Measurements from ENCODE around the gene TMEM120A.
"Not testable (repeated sequence)": the region's sequence is repeated elsewhere in the genome, so short reads cannot be mapped to it uniquely, and the experiment has no call there.

TMEM120A gene

GRCh38 chr7:76016191-76016947 lies 22.0 kb upstream of the TMEM120A start:
- no peaks in the 10 kb centered on the region for H3K4me1 ChIP-seq (ENCODE audit: control insufficient read depth, insufficient read depth, low read length)
- no peak overlapping the region for H3K4me3 ChIP-seq (ENCODE audit: insufficient read depth, low read depth, low read length)
- no peaks in the 10 kb centered on the region for H3K9me3 ChIP-seq (ENCODE audit: control insufficient read depth, low read length)
- no peak overlapping the region for H3K27ac ChIP-seq (ENCODE audit: insufficient read depth, low read depth, low read length, poor library complexity, severe bottlenecking)
- no peaks in the 10 kb centered on the region for H3K27me3 ChIP-seq (ENCODE audit: control insufficient read depth, insufficient read depth, low read length, poor library complexity, severe bottlenecking)
- 91 to 93% methylated on average over 4 to 11 of the region's 13 CpGs for WGBS, 2 experiments
- peaks cover 4% of the 10 kb centered on the region for H3K36me3 ChIP-seq (ENCODE audit: control insufficient read depth, insufficient read depth, low read length)

- no peaks in the 10 kb centered on the region for H3K9me3 ChIP-seq (ENCODE audit: control insufficient read depth, low read length)
- no peak overlapping the region for H3K4me3 ChIP-seq (ENCODE audit: insufficient read depth, low read depth, low read length)
- WGBS, 2 experiments: 92 to 94% methylated on average over 8 of the region's 8 CpGs
- H3K27me3 ChIP-seq (ENCODE audit: control insufficient read depth, insufficient read depth, low read length, poor library complexity, severe bottlenecking): no peaks in the 10 kb centered on the region
- no peaks in the 10 kb centered on the region for H3K4me1 ChIP-seq (ENCODE audit: control insufficient read depth, insufficient read depth, low read length)
- H3K27ac ChIP-seq (ENCODE audit: insufficient read depth, low read depth, low read length, poor library complexity, severe bottlenecking): no peak overlapping the region
- no peaks in the 10 kb centered on the region for H3K36me3 ChIP-seq (ENCODE audit: control insufficient read depth, insufficient read depth, low read length)
These were observed 17.1 kb upstream of the TMEM120A start for GRCh38 chr7:76011442-76011861.

GRCh38 chr7:76009672-76010600 lies 15.5 kb upstream of the TMEM120A start:
- peaks cover 5% of the 10 kb centered on the region for H3K36me3 ChIP-seq (ENCODE audit: control insufficient read depth, insufficient read depth, low read length)
- no peaks in the 10 kb centered on the region for H3K27me3 ChIP-seq (ENCODE audit: control insufficient read depth, insufficient read depth, low read length, poor library complexity, severe bottlenecking)
- H3K27ac ChIP-seq (ENCODE audit: insufficient read depth, low read depth, low read length, poor library complexity, severe bottlenecking): no peak overlapping the region
- no peak overlapping the region for H3K4me3 ChIP-seq (ENCODE audit: insufficient read depth, low read depth, low read length)
- no peaks in the 10 kb centered on the region for H3K9me3 ChIP-seq (ENCODE audit: control insufficient read depth, low read length)
- H3K4me1 ChIP-seq (ENCODE audit: control insufficient read depth, insufficient read depth, low read length): no peaks in the 10 kb centered on the region
- WGBS, 2 experiments: 93 to 94% methylated on average over 11 of the region's 11 CpGs

- Histone ChIP-seq H3K9me3 (ENCODE audit: control insufficient read depth, low read length) (no peaks in the 10 kb centered on the region), H3K4me3 (ENCODE audit: insufficient read depth, low read depth, low read length) (no peak overlapping the region), H3K36me3 (ENCODE audit: control insufficient read depth, insufficient read depth, low read length) (peaks cover 7% of the 10 kb centered on the region), H3K27ac (ENCODE audit: insufficient read depth, low read depth, low read length, poor library complexity, severe bottlenecking) (no peak overlapping the region), H3K4me1 (ENCODE audit: control insufficient read depth, insufficient read depth, low read length) (no peaks in the 10 kb centered on the region), H3K27me3 (ENCODE audit: control insufficient read depth, insufficient read depth, low read length, poor library complexity, severe bottlenecking) (no peaks in the 10 kb centered on the region)
- WGBS, 2 experiments: 75% methylated on average over 8 of the region's 8 CpGs
These were observed 13.8 kb upstream of the TMEM120A start for GRCh38 chr7:76008156-76008687.

GRCh38 chr7:76005004-76005403 lies 10.6 kb upstream of the TMEM120A start:
- 96 to 99% methylated on average over 2 of the region's 4 CpGs for WGBS, 2 experiments
- H3K27me3 ChIP-seq (ENCODE audit: control insufficient read depth, insufficient read depth, low read length, poor library complexity, severe bottlenecking); H3K4me1 ChIP-seq (ENCODE audit: control insufficient read depth, insufficient read depth, low read length); H3K9me3 ChIP-seq (ENCODE audit: control insufficient read depth, low read length); H3K27ac ChIP-seq (ENCODE audit: insufficient read depth, low read depth, low read length, poor library complexity, severe bottlenecking); H3K36me3 ChIP-seq (ENCODE audit: control insufficient read depth, insufficient read depth, low read length); H3K4me3 ChIP-seq (ENCODE audit: insufficient read depth, low read depth, low read length): not testable (repeated sequence)

GRCh38 chr7:76003351-76003750 lies 9.0 kb upstream of the TMEM120A start:
- H3K27ac ChIP-seq (ENCODE audit: insufficient read depth, low read depth, low read length, poor library complexity, severe bottlenecking): no peak overlapping the region
- H3K4me3 ChIP-seq (ENCODE audit: insufficient read depth, low read depth, low read length): no peak overlapping the region
- peaks cover 8% of the 10 kb centered on the region for H3K36me3 ChIP-seq (ENCODE audit: control insufficient read depth, insufficient read depth, low read length)
- H3K9me3 ChIP-seq (ENCODE audit: control insufficient read depth, low read length): no peaks in the 10 kb centered on the region
- H3K27me3 ChIP-seq (ENCODE audit: control insufficient read depth, insufficient read depth, low read length, poor library complexity, severe bottlenecking): no peaks in the 10 kb centered on the region
- 95% methylated on average over 10 of the region's 10 CpGs for WGBS, 2 experiments
- H3K4me1 ChIP-seq (ENCODE audit: control insufficient read depth, insufficient read depth, low read length): no peaks in the 10 kb centered on the region

- Histone ChIP-seq H3K27ac (ENCODE audit: insufficient read depth, low read depth, low read length, poor library complexity, severe bottlenecking) (no peak overlapping the region), H3K36me3 (ENCODE audit: control insufficient read depth, insufficient read depth, low read length) (peaks cover 8% of the 10 kb centered on the region), H3K9me3 (ENCODE audit: control insufficient read depth, low read length) (no peaks in the 10 kb centered on the region), H3K4me1 (ENCODE audit: control insufficient read depth, insufficient read depth, low read length) (no peaks in the 10 kb centered on the region), H3K27me3 (ENCODE audit: control insufficient read depth, insufficient read depth, low read length, poor library complexity, severe bottlenecking) (no peaks in the 10 kb centered on the region), H3K4me3 (ENCODE audit: insufficient read depth, low read depth, low read length) (no peak overlapping the region)
- 89 to 91% methylated on average over 3 of the region's 3 CpGs for WGBS, 2 experiments
These were observed 8.4 kb upstream of the TMEM120A start for GRCh38 chr7:76002822-76003221.

GRCh38 chr7:76002139-76002538 lies 7.7 kb upstream of the TMEM120A start:
- Histone ChIP-seq H3K4me1 (ENCODE audit: control insufficient read depth, insufficient read depth, low read length) (no peaks in the 10 kb centered on the region), H3K27ac (ENCODE audit: insufficient read depth, low read depth, low read length, poor library complexity, severe bottlenecking) (no peak overlapping the region), H3K27me3 (ENCODE audit: control insufficient read depth, insufficient read depth, low read length, poor library complexity, severe bottlenecking) (no peaks in the 10 kb centered on the region), H3K9me3 (ENCODE audit: control insufficient read depth, low read length) (no peaks in the 10 kb centered on the region), H3K36me3 (ENCODE audit: control insufficient read depth, insufficient read depth, low read length) (peaks cover 8% of the 10 kb centered on the region), H3K4me3 (ENCODE audit: insufficient read depth, low read depth, low read length) (no peak overlapping the region)
- WGBS, 2 experiments: 90 to 93% methylated on average over 6 of the region's 6 CpGs

- peaks cover 8% of the 10 kb centered on the region for H3K36me3 ChIP-seq (ENCODE audit: control insufficient read depth, insufficient read depth, low read length)
- no peak overlapping the region for H3K4me3 ChIP-seq (ENCODE audit: insufficient read depth, low read depth, low read length)
These were observed 6.2 kb upstream of the TMEM120A start for GRCh38 chr7:76000566-76000965.

GRCh38 chr7:75998038-75998437 lies 3.6 kb upstream of the TMEM120A start:
- Histone ChIP-seq H3K9me3 (ENCODE audit: control insufficient read depth, low read length) (no peaks in the 10 kb centered on the region), H3K4me3 (ENCODE audit: insufficient read depth, low read depth, low read length) (no peak overlapping the region), H3K36me3 (ENCODE audit: control insufficient read depth, insufficient read depth, low read length) (no peaks in the 10 kb centered on the region), H3K4me1 (ENCODE audit: control insufficient read depth, insufficient read depth, low read length) (peaks cover 6% of the 10 kb centered on the region), H3K27me3 (ENCODE audit: control insufficient read depth, insufficient read depth, low read length, poor library complexity, severe bottlenecking) (no peaks in the 10 kb centered on the region), H3K27ac (ENCODE audit: insufficient read depth, low read depth, low read length, poor library complexity, severe bottlenecking) (no peak overlapping the region)
- WGBS, 2 experiments: 88 to 92% methylated on average over 1 of the region's 1 CpG

More at GRCh38 chr7:76000566-76000965, 6.2 kb upstream of the TMEM120A start:
- 93 to 95% methylated on average over 11 of the region's 11 CpGs for WGBS, 2 experiments
- H3K27me3 ChIP-seq (ENCODE audit: control insufficient read depth, insufficient read depth, low read length, poor library complexity, severe bottlenecking): no peaks in the 10 kb centered on the region
- H3K9me3 ChIP-seq (ENCODE audit: control insufficient read depth, low read length): no peaks in the 10 kb centered on the region
- H3K27ac ChIP-seq (ENCODE audit: insufficient read depth, low read depth, low read length, poor library complexity, severe bottlenecking): no peak overlapping the region
- H3K4me1 ChIP-seq (ENCODE audit: control insufficient read depth, insufficient read depth, low read length): no peaks in the 10 kb centered on the region

All from ectodermal cell (in vitro differentiated cells).